HG03439 (cell line): ENCODE data around the gene UGGT2.
"Not testable (repeated sequence)": the region's sequence is repeated elsewhere in the genome, so short reads cannot be mapped to it uniquely, and the experiment has no call there.

Experiments
- ATAC-seq: cut with Tn5 transposase; IDR thresholded peaks from one replicate; pipeline ENCODE4 v1.9.1; 2021; ENCODE audit warnings: mild to moderate bottlenecking, moderate library complexity; ENCODE audit not compliant: unreplicated experiment

Gene UGGT2

GRCh38 chr13:95987841-95988240 is 65.4 kb downstream of the UGGT2 start:
- no peak for ATAC-seq

- ATAC-seq, result no peak
These were observed 71.1 kb downstream of the UGGT2 start for GRCh38 chr13:95982144-95982543.

GRCh38 chr13:95972651-95973050 is 80.5 kb downstream of the UGGT2 start:
- ATAC-seq, result not testable (repeated sequence)

GRCh38 chr13:95970878-95971277 is 82.3 kb downstream of the UGGT2 start:
- ATAC-seq, result no peak

GRCh38 chr13:95968906-95969305 is 84.3 kb downstream of the UGGT2 start:
- ATAC-seq, result no peak

GRCh38 chr13:95957331-95957730 is 95.9 kb downstream of the UGGT2 start:
- ATAC-seq, result no peak

GRCh38 chr13:95956589-95957148 is 96.5 kb downstream of the UGGT2 start:
- ATAC-seq, result no peak

- ATAC-seq, result no peak
These were observed 97.5 kb downstream of the UGGT2 start for GRCh38 chr13:95955719-95956118.

GRCh38 chr13:95955255-95955654 is 97.9 kb downstream of the UGGT2 start:
- peak; percentile 79 for ATAC-seq

- ATAC-seq, result no peak
These were observed 98.9 kb downstream of the UGGT2 start for GRCh38 chr13:95954266-95954665.

GRCh38 chr13:95950103-95950502 is 103.1 kb downstream of the UGGT2 start:
- ATAC-seq, result no peak

- ATAC-seq, result no peak
These were observed 104.5 kb downstream of the UGGT2 start for GRCh38 chr13:95948656-95949055.

GRCh38 chr13:95937714-95938320 is 115.4 kb downstream of the UGGT2 start:
- no peak for ATAC-seq

GRCh38 chr13:95931300-95932025 is 121.7 kb downstream of the UGGT2 start:
- no peak for ATAC-seq

- no peak for ATAC-seq
These were observed 123.8 kb downstream of the UGGT2 start for GRCh38 chr13:95929430-95929829.

- ATAC-seq, result not testable (repeated sequence)
These were observed 124.8 kb downstream of the UGGT2 start for GRCh38 chr13:95928367-95928906.

- no peak for ATAC-seq
These were observed 127.0 kb downstream of the UGGT2 start for GRCh38 chr13:95926231-95926630.

GRCh38 chr13:95924389-95924994 is 128.7 kb downstream of the UGGT2 start:
- no peak for ATAC-seq

GRCh38 chr13:95921485-95921884 is 131.7 kb downstream of the UGGT2 start:
- no peak for ATAC-seq

GRCh38 chr13:95920485-95920884 is 132.7 kb downstream of the UGGT2 start:
- ATAC-seq, result no peak

GRCh38 chr13:95918860-95919259 is 134.3 kb downstream of the UGGT2 start:
- no peak for ATAC-seq
